Measurements from ENCODE around the gene KCNE1.
"Not testable (repeated sequence)": the region's sequence is repeated elsewhere in the genome, so short reads cannot be mapped to it uniquely, and the experiment has no call there.

GRCh38 chr21:34458266-34458665 is 53.7 kb downstream of the KCNE1 start:
- not testable (repeated sequence) for TF ChIP-seq EP300, POLR2AphosphoS5 (IDR thresholded peaks at IDR 0.05)
